Epidermal melanocyte (primary cell): ENCODE measurements around the gene SLC10A3.
A peak's percentile ranks its signal among the peaks of the same experiment; 100 is the strongest.
"Not testable (repeated sequence)": the region's sequence is repeated elsewhere in the genome, so short reads cannot be mapped to it uniquely, and the experiment has no call there.

Experiments used
- DNase-seq: peaks from one replicate; pipeline ENCODE4 v3.0.0; 2011; ENCODE audit warnings: low spot score; ENCODE audit not compliant: insufficient read length

The SLC10A3 gene

GRCh38 chrX:154511761-154512160 is 21.3 kb upstream of the SLC10A3 start:
- no peak for DNase-seq

DNA sequence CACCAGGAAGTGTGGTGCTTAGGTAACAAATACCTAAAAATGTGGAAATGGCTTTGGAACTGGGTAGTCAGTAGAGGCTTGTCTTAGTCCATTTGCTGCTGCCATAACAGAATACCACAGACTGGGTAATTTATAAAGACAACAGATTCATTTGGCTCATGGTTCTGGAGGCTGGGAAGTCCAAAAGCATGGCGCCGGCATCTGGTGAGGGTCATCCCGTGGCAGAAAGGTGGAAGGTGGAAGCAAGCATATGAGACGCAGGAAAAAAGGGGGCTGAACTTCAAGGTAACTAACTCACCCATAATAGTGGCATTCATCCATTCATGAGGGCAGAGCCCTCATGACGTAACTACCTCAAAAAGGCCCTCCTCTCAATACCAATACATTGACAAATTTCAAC is 19.0 kb upstream of the SLC10A3 start:
- no peak for DNase-seq

GRCh38 chrX:154508384-154508745 is 17.9 kb upstream of the SLC10A3 start:
- DNase-seq: no peak

DNA sequence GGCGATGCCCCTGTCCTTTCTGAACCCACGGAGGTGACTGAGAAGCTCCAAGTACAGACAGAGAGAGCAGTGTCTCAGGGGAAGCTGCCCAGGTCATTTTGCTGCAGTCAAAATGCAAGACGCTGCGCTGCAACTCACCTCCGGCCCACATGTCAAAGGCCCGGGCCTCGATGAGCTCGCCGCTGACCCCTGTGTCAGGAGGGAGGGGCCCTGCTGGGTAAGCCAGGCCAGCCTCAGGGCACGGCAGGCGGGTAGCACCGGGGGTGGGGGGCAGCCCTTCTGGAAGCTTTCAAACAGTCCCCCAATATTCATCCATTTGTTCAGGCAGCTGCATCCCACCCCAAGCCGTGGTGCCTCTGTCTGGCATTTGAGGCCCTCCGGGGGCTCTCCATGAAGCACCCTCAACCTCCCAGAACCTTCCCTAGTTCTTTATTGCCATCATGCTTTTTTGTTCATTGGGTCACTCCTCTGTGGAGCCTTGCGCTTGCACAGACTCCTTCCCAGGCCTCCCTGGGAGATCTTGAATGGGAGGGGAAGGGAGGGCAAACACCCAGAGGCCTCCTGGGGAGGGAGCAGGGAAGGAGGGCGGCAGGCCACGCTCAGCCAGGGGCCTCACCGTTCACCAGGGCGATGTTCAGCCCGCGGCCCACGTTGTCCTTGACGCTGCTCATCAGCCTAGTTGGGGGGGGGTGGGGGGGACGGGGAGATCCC is 17.4 kb upstream of the SLC10A3 start:
- DNase-seq: no peak

GRCh38 chrX:154506483-154507332 is 16.3 kb upstream of the SLC10A3 start:
- no peak for DNase-seq

DNA sequence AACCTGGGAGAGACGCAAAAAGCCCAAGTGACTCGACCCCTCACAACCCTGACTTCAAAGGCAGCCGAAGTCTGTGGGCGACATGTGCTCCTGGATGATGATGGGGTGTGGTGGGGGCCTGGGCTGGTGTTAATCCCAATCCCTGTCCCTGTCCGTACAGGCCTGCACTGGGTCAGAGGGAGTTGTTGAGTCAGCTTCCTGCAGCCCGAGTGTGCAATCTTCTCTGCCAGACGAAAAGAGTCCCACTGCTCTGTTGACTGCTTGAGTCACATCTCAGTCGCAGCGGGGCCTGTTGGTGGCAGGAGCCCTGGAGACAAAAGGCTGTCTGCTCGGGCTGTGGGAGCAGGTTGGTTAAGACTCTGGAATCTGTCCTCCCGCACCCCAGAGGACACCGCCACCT is 15.3 kb upstream of the SLC10A3 start:
- DNase-seq: no peak

- no peak for DNase-seq
Measured at GRCh38 chrX:154502989-154503388, 12.6 kb upstream of the SLC10A3 start.

GRCh38 chrX:154502098-154502497 is 11.7 kb upstream of the SLC10A3 start:
- no peak for DNase-seq

- not testable (repeated sequence) for DNase-seq
Measured at GRCh38 chrX:154501423-154501822, 11.0 kb upstream of the SLC10A3 start.

GRCh38 chrX:154496591-154497137 is 6.2 kb upstream of the SLC10A3 start:
- DNase-seq: not testable (repeated sequence)

DNA sequence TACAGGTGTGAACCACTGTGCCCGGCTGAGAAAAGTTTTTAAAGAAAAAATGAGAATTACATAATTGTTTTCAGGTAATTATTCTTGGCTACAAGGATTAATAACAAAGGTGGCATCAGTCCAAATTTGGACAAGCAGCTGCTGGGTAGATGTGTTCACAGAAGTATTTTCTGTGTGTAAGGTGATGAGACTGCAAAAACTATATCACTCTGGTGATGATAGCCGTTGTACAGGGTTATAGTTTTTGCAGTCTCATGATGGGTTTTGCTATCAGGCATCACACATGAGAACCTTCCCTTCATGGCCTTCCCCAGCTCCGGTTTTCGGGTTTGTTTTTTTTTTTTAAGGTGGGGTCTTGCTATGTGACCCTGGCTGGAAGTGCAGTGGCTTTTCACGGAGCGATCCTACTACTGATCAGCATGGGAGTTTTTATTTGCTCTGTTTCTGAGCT is 5.1 kb upstream of the SLC10A3 start:
- DNase-seq: no peak

- no peak for DNase-seq
Measured at GRCh38 chrX:154494715-154495114, 4.3 kb upstream of the SLC10A3 start.

GRCh38 chrX:154490021-154490413 is 412 bp downstream of the SLC10A3 start:
- DNase-seq: no peak

DNA sequence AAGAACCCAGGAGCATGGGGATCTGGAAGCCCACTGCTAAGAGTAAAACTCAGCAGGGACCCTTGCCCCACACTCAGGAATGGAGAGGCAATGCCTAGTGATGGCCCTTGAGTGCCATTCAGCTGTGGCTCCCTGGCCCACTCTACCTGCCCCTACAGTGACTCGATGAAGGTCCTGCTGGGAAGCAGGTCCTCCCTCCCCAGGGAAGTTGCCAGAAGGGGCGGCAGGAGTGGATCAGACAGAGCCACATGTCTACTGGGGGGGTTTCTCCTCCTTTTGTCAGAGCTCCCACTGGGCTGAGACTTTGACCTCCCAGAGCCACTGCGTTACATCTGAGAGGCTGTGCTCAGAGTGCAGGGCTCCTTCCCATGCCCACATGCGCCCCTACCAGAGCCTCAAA is 1.2 kb downstream of the SLC10A3 start:
- DNase-seq: no peak

DNA sequence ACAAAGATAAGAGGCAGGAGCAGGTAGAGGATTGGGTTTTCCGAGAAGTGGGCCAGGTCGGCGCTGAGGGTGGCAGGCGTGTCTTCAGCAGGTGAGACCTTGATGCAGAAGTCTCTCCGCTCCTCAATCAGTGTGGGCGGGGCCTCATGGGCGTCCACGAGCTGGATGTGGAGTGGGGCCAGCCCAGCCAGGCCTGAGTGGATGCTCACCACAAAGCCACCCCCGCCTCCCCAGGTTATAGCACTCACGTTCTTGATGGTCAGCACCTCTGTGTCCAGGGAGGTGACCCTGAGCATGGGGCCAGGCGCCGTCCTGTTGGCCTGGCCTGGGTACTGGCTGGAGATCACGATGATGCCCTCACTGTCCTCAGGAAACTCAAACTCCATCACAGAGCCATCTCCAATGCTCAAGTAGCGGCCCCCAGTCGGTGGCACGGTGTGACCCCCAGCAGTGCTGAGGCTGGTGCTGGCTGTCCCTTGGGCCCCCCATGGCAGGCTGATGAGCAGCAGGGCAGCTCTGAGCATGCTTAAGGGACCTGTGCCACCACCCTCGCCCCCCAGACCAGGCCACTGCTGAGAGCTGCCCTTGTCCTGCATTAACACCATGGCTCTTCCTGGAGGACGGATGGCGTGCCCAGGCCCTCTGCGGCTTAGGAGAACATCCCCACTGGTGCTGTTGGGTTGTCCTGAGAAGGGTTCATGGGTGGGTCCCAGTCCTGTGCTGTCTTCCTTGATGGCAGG is 1.9 kb downstream of the SLC10A3 start:
- DNase-seq: no peak

GRCh38 chrX:154487518-154488290 is 2.7 kb downstream of the SLC10A3 start:
- no peak for DNase-seq

DNA sequence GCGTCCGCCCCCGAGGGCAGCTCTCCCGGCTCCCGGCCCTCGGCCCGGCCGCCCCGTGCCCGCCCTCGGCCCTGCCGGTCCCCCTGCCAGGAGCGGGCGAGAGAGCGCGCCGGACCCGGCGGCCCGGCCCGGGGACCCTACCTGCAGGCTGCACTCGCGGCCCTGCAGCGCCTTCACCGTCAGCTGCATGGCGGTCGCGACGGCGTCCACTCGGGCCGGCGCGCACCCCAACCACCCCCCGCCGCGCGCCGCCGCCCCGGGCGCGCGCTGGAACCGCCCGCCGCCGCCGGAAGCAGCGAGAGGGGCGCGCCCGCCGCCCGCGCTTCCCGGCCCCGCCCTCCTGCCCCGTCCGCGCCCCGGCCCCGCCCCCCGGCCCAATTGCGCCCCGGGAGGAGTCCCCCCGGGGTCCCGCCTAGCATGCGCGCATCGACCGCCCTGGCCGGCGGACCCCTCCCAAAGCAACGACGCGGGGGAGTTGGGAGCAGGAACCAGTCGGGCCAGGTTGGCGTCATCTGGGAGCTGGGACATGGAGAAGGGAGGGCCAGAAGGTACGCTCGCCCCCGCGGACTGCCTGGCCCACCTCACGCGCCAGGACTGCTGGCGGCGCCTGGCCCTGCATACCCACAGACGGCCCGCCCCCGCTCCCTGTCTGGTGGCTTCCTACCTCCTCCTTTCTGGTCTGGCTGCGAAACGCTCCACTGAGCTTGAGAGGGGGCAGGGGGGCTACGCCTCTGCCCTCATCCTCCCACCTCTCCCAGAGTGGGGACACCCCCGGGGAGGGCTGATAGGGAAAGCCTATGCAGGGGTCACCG is 3.8 kb downstream of the SLC10A3 start, which contains the start of gene UBL4A:
TSS of gene UBL4A (minus strand) at position 220 of the 812 bp plus-strand sequence. CDS start at position 189, 31 bp downstream.
- peak; percentile 55 for DNase-seq

DNA sequence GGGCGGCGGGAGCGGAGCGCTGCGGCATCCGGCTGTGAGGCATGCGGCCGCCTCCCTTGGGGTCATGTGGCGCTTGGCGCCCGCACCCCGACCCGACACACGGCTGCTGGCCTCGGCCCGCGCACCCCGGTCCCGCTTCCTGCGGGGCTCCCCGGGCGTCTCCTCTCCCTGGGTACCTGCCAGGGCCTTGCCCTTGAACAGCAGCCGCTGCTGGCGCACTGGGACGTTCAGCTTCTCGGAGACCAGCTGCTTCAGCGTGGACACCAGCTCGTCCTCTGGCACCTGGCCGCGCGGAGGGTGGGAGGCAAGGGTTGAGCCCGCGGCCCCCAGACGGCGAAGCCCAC is 4.4 kb downstream of the SLC10A3 start:
- no peak for DNase-seq

DNA sequence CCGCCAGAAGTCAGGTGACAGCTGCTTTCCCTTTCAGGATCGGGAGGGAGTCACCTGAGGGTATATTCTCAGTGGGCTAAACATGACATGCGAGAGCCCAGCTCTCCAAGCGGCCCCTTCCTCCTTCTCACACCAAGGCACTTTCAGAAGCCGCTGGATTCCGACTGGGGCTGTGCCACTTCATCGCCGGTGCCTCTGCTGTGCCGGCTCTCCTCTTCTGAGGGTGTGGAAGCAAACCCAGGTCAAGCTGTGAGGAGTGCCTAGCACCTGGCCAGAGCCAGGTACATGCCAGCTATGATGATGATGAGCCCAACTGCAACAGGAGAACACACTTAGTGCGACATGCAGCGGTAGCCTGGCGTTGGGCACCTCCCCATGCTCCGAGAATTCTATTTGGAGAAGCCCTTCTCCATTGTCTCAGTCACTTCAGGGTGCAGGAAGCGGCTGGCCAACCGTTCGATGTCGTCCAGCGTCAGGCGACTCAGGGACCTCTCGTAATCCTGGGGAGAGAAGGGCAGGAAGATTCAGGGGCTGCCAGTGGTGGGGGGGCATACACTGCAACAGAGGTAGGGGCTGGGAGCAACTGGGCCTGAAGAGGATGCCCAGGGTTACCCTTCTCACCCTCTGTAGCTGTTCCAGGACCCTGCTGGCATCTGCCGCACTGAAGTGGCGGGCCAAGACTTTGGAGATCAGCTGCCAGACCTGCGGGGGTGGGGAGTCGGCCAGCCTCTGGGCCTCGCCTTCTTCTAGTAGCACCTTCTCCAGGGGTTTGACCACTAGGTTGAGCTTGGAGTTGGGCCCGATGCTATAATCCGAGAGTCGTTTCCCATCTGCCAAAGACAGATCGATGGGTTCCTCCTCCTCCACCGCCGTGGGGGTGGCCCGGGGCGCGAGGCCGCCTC is 5.0 kb downstream of the SLC10A3 start:
- no peak for DNase-seq
